ENCODE data around the gene LPAR2.
"Not testable (repeated sequence)": the region's sequence is repeated elsewhere in the genome, so short reads cannot be mapped to it uniquely, and the experiment has no call there.

- not testable (repeated sequence) for TF ChIP-seq CTCF (IDR thresholded peaks at IDR 0.05); POLR2A (IDR thresholded peaks at IDR 0.05); POLR2AphosphoS5 (IDR thresholded peaks at IDR 0.05; ENCODE audit: insufficient read depth in 1 of 2, low read depth in 1 of 2)
Observed at GRCh38 chr19:19606686-19607085, 21.3 kb downstream of the LPAR2 start.

Data from vagina (tissue), 2 donors.